Calu3 (cell line): ENCODE data around the gene SLC35F6. TPM values are rescaled to one million over a fixed set of nuclear protein-coding genes. Genes with fewer than 3 reads are reported as not detected.

Experiments
- BruUV-seq: library from RNA; stranded (reverse); fragments of 400-500 nt; replicated peaks from 2 replicates; lab custom pipeline; 2021; lab: Mats Ljungman, UMichigan
- CTCF ChIA-PET: fragments of 300-600 bp; sonication (Branson Sonifier 250); formaldehyde crosslinking; loops from one replicate; lab custom pipeline; 2022; ENCODE audit warnings: antibody characterized with exemption; lab: Charles Lee
- DNase-seq: peaks from one replicate; pipeline ENCODE4 v3.0.0; 2022
- H3K27ac Mint-ChIP-seq: one replicate; pipeline ENCODE4 v1.8.0; 2022; ENCODE audit warnings: mixed read lengths; ENCODE audit not compliant: unreplicated experiment
- H3K27me3 Mint-ChIP-seq: one replicate; pipeline ENCODE4 v1.8.0; 2022; ENCODE audit warnings: mixed read lengths; ENCODE audit not compliant: unreplicated experiment
- H3K36me3 Mint-ChIP-seq: one replicate; pipeline ENCODE4 v1.8.0; 2022; ENCODE audit warnings: mild to moderate bottlenecking, moderate library complexity, mixed read lengths; ENCODE audit not compliant: insufficient read depth, unreplicated experiment
- H3K4me1 Mint-ChIP-seq: one replicate; pipeline ENCODE4 v1.8.0; 2022; ENCODE audit warnings: mild to moderate bottlenecking, low read depth, mixed read lengths; ENCODE audit not compliant: unreplicated experiment
- H3K4me3 Mint-ChIP-seq: one replicate; pipeline ENCODE4 v1.8.0; 2022; ENCODE audit warnings: mild to moderate bottlenecking, low read depth, moderate library complexity, mixed read lengths; ENCODE audit not compliant: unreplicated experiment
- H3K9me3 Mint-ChIP-seq: one replicate; pipeline ENCODE4 v1.8.0; 2022; ENCODE audit warnings: low read depth, mixed read lengths; ENCODE audit not compliant: unreplicated experiment
- CTCF ChIP-seq: fragments of 200-600 bp; IDR thresholded peaks from one replicate; pipeline ENCODE4 v1.8.0; 2022; ENCODE audit warnings: antibody characterized with exemption; ENCODE audit not compliant: unreplicated experiment
- intact Hi-C: fragments of 100-400 bp; cut with micrococcal nuclease; formaldehyde crosslinking; loops from one replicate; pipeline ENCODE4 v1.10.0; 2022; ENCODE audit not compliant: unreplicated experiment
- total RNA-seq: library from RNA; stranded (reverse); gene quantifications from 2 replicates; pipeline ENCODE4 v1.2.3, GENCODE V29; 2022

The SLC35F6 gene
- total RNA-seq, 1 experiment from 2014 or later, result 36.9 TPM

- Mint-ChIP-seq H3K4me3 (no peak overlapping the region), H3K4me1 (peaks cover 42% of the 10 kb centered on the region), H3K27ac (no peak overlapping the region), H3K27me3 (no peaks in the 10 kb centered on the region), H3K36me3 (peaks cover 56% of the 10 kb centered on the region), H3K9me3 (no peaks in the 10 kb centered on the region)
- CTCF ChIA-PET, result no interaction called here
- no peak for TF ChIP-seq CTCF
- intact Hi-C loops, result no loop called here
- DNase-seq, result no peak
- BruUV-seq, result no TSS peak
Measured at GRCh38 chr2:26767129-26767528, 3.0 kb downstream of the SLC35F6 start.

GRCh38 chr2:26767894-26768487 lies 3.9 kb downstream of the SLC35F6 start:
- intact Hi-C loops, result no loop called here
- Mint-ChIP-seq H3K27me3 (no peaks in the 10 kb centered on the region), H3K4me1 (peaks cover 50% of the 10 kb centered on the region), H3K36me3 (peaks cover 59% of the 10 kb centered on the region), H3K27ac (no peak overlapping the region), H3K4me3 (no peak overlapping the region), H3K9me3 (no peaks in the 10 kb centered on the region)
- no peak for TF ChIP-seq CTCF
- CTCF ChIA-PET, result no interaction called here
- DNase-seq, result no peak
- BruUV-seq, result no TSS peak

GRCh38 chr2:26768759-26769088 lies 4.6 kb downstream of the SLC35F6 start:
- Mint-ChIP-seq H3K4me1 (peaks cover 50% of the 10 kb centered on the region), H3K27ac (no peak overlapping the region), H3K27me3 (no peaks in the 10 kb centered on the region), H3K4me3 (no peak overlapping the region), H3K36me3 (peaks cover 52% of the 10 kb centered on the region), H3K9me3 (no peaks in the 10 kb centered on the region)
- intact Hi-C loops, result no loop called here
- no peak for TF ChIP-seq CTCF
- no peak for DNase-seq
- CTCF ChIA-PET, result interaction anchor here (1.0 kb wide), 1 partner anchor 17 kb away, joined by 3 read pairs; the partner anchor contains the start of gene CENPA
- BruUV-seq, result no TSS peak

GRCh38 chr2:26769089-26769761 lies 5.1 kb downstream of the SLC35F6 start:
- peaks cover 49% of the 10 kb centered on the region for H3K36me3 Mint-ChIP-seq
- intact Hi-C loops, result no loop called here
- peak overlapping the region; percentile 39 for H3K27ac Mint-ChIP-seq
- H3K9me3 Mint-ChIP-seq, result no peaks in the 10 kb centered on the region
- BruUV-seq, result no TSS peak
- no peaks in the 10 kb centered on the region for H3K27me3 Mint-ChIP-seq
- CTCF ChIA-PET, result interaction anchor here (1.0 kb wide), 1 partner anchor 16 kb away, joined by 3 read pairs; the partner anchor contains the start of gene CENPA
- TF ChIP-seq CTCF, result no peak
- H3K4me1 Mint-ChIP-seq, result peaks cover 50% of the 10 kb centered on the region
- H3K4me3 Mint-ChIP-seq, result no peak overlapping the region
- peak; percentile 55 for DNase-seq
